ENCODE results near the gene USP22. TPM values are rescaled to one million over a fixed set of nuclear protein-coding genes. Genes with fewer than 3 reads are reported as not detected.
A peak's percentile ranks its signal among the peaks of the same experiment; 100 is the strongest.

The USP22 gene
- total and polyA plus RNA-seq, 10 of the 15 experiments (the other 5 are each of a cell fraction or from before 2014, with no cell fraction given): 10.8 to 218 (median 98.8) TPM

DNA sequence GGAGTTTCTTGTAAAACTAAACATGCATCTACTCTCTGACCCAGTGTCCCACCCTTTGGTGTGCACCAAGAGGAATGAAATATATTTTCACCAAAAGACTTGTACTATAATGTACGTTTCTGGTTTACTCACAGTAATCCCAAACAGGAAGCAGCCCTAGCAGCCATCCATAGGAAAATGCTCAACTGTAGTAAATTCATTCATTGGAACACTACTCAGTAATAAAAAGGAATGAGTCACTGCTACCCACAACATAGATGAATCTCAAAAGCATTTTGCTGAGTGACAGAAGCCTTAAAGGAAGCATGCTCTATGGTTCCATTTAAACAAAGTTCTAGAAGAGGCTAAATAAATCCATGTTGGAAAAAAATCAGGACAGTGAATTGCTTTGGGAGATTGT is 46.3 kb upstream of the USP22 start:
- intact Hi-C loops (cut with micrococcal nuclease; ENCODE audit: unreplicated experiment): no loop called here
- no peaks in the 10 kb centered on the region for H3K36me3 ChIP-seq (ENCODE audit: control insufficient read depth in 2 of 2, insufficient read depth in 2 of 2, low read length in 1 of 2)
- H3K4me3 ChIP-seq: no peak overlapping the region
- CTCF ChIA-PET: no interaction called here
- in situ Hi-C loops (cut with MboI): no loop called here
- H3K27me3 ChIP-seq (replicated peaks in 1 of 2; ENCODE audit: control insufficient read depth in 2 of 2, insufficient read depth in 2 of 2, low read length in 1 of 2): no peaks in the 10 kb centered on the region
- no TSS peak for BruUV-seq (replicated peaks)
- DNase-seq (ENCODE audit: low read depth, low spot score) (no peak), ATAC-seq (peak; percentile 57), FAIRE-seq (peak; percentile 23)
- no peaks in the 10 kb centered on the region for H4K20me1 ChIP-seq (ENCODE audit: control insufficient read depth, insufficient read depth)
- no peak overlapping the region for H2AFZ ChIP-seq (ENCODE audit: control insufficient read depth, low read depth, low read length)
- no peak overlapping the region for H3K9ac ChIP-seq (ENCODE audit: control insufficient read depth, insufficient read depth, low read length)
- 32% methylated on average over 1 of the region's 1 CpG for WGBS (ENCODE audit: insufficient coverage, insufficient replicate concordance, low lambda C conversion rate, missing lambda C conversion rate)
- H3K79me2 ChIP-seq (ENCODE audit: control insufficient read depth, insufficient read depth, low read length): no peaks in the 10 kb centered on the region
- POLR2A ChIA-PET: no interaction called here
- TF ChIP-seq WRNIP1 (IDR thresholded peaks at IDR 0.05; ENCODE audit: borderline replicate concordance, low read depth, low read length) (no peak), JUNB (IDR thresholded peaks at IDR 0.05) (0 out of 2 replicates have a peak, but pooled peaks have one; percentile 10)
- SMC1A ChIA-PET (ENCODE audit: uncharacterized antibody, unreplicated experiment): no interaction called here
- H3K4me2 ChIP-seq (ENCODE audit: control insufficient read depth, insufficient read depth): no peak overlapping the region
- H3K27ac ChIP-seq (ENCODE audit: control insufficient read depth, insufficient read depth): no peak overlapping the region
- H3K9me3 ChIP-seq (replicated peaks; ENCODE audit: control insufficient read depth, insufficient read depth, low read length): no peaks in the 10 kb centered on the region; the same call in 2 of the 3 replicates
- peaks cover 9% of the 10 kb centered on the region; the same call in 1 of the 2 replicates for H3K4me1 ChIP-seq (ENCODE audit: control insufficient read depth, insufficient read depth, low read length)
- RAD21 ChIA-PET (ENCODE audit: unreplicated experiment): no interaction called here

- no TSS peak for BruUV-seq (replicated peaks)
- RAD21 ChIA-PET (ENCODE audit: unreplicated experiment): no interaction called here
- no peak for TF ChIP-seq YBX1 (IDR thresholded peaks at IDR 0.05)
- no peak for TF ChIP-seq SIX5 (IDR thresholded peaks at IDR 0.05; ENCODE audit: low read depth, low read length, severe bottlenecking)
- no peak for TF ChIP-seq SMC3 (IDR thresholded peaks at IDR 0.05; ENCODE audit: borderline replicate concordance, low read length)
- no peak for TF ChIP-seq NFYA (IDR thresholded peaks at IDR 0.05; ENCODE audit: borderline replicate concordance, low read depth, low read length)
- TF ChIP-seq SMARCA5 (IDR thresholded peaks at IDR 0.05): no peak
- TF ChIP-seq ZNF207 (IDR thresholded peaks at IDR 0.05; ENCODE audit: borderline replicate concordance): no peak
- no peak for TF ChIP-seq LARP7 (IDR thresholded peaks at IDR 0.05)
- no peak for TF ChIP-seq GABPA (IDR thresholded peaks at IDR 0.05; ENCODE audit: low read depth)
- TF ChIP-seq ATF3 (IDR thresholded peaks at IDR 0.05; ENCODE audit: borderline replicate concordance, extremely low read depth, low read depth, low read length): no peak
- no peak for TF ChIP-seq TCF7 (IDR thresholded peaks at IDR 0.05; ENCODE audit: borderline replicate concordance)
- TF ChIP-seq ZBTB40 (IDR thresholded peaks at IDR 0.05; ENCODE audit: borderline replicate concordance): no peak
- TF ChIP-seq, protein P1, sequence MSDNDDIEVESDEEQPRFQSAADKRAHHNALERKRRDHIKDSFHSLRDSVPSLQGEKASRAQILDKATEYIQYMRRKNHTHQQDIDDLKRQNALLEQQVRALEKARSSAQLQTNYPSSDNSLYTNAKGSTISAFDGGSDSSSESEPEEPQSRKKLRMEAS (IDR thresholded peaks at IDR 0.05; ENCODE audit: low read depth, low read length): no peak
- no peak for TF ChIP-seq BCL11A (IDR thresholded peaks at IDR 0.05; ENCODE audit: low read depth, low read length)
Observed at GRCh38 chr17:21085707-21086106, 42.9 kb upstream of the USP22 start.

More at GRCh38 chr17:21085707-21086106, 42.9 kb upstream of the USP22 start:
- Histone ChIP-seq H3K36me3 (ENCODE audit: control insufficient read depth in 2 of 2, insufficient read depth in 2 of 2, low read length in 1 of 2) (no peaks in the 10 kb centered on the region), H3K27me3 (replicated peaks in 1 of 2; ENCODE audit: control insufficient read depth in 2 of 2, insufficient read depth in 2 of 2, low read length in 1 of 2) (no peaks in the 10 kb centered on the region), H3K4me2 (ENCODE audit: control insufficient read depth, insufficient read depth) (no peak overlapping the region), H3K9me3 (replicated peaks; ENCODE audit: control insufficient read depth, insufficient read depth, low read length) (no peaks in the 10 kb centered on the region; the same call in 2 of the 3 replicates), H3K27ac (ENCODE audit: control insufficient read depth, insufficient read depth) (no peak overlapping the region), H3K79me2 (ENCODE audit: control insufficient read depth, insufficient read depth, low read length) (no peaks in the 10 kb centered on the region), H3K4me1 (ENCODE audit: control insufficient read depth, insufficient read depth, low read length) (peaks cover 9% of the 10 kb centered on the region; the same call in 1 of the 2 replicates), H2AFZ (ENCODE audit: control insufficient read depth, low read depth, low read length) (no peak overlapping the region), H4K20me1 (ENCODE audit: control insufficient read depth, insufficient read depth) (no peaks in the 10 kb centered on the region), H3K9ac (ENCODE audit: control insufficient read depth, insufficient read depth, low read length) (no peak overlapping the region), H3K4me3 (no peak overlapping the region)
- CTCF ChIA-PET: interaction anchor here (0.6 kb wide), 1 partner anchor 159 kb away, joined by 3 read pairs; no protein-coding TSS in a partner anchor
- FAIRE-seq: no peak
- WGBS (ENCODE audit: insufficient coverage, insufficient replicate concordance, low lambda C conversion rate, missing lambda C conversion rate): 91% methylated on average over 32 of the region's 32 CpGs
- POLR2A ChIA-PET: no interaction called here
- no peak for ATAC-seq
- intact Hi-C loops (cut with micrococcal nuclease; ENCODE audit: unreplicated experiment): no loop called here
- SMC1A ChIA-PET (ENCODE audit: uncharacterized antibody, unreplicated experiment): interaction anchor here (0.8 kb wide), 1 partner anchor 14 kb away, joined by 3 read pairs; no protein-coding TSS in a partner anchor
- DNase-seq (ENCODE audit: low read depth, low spot score): no peak
- in situ Hi-C loops (cut with MboI): no loop called here
